Esophagus (tissue), 2 donors: ENCODE data around the gene NFASC. TPM values are rescaled to one million over a fixed set of nuclear protein-coding genes. Genes with fewer than 3 reads are reported as not detected.

Source experiments
- H3K27ac ChIP-seq, 2 donors: one replicate each; pipeline ENCODE4 v1.5.1; 2013; ENCODE audit warnings: low read depth in 2 of 2, mild to moderate bottlenecking in 2 of 2, inconsistent platforms in 1 of 2, low read length in 1 of 2, moderate library complexity in 1 of 2
- H3K27me3 ChIP-seq, 2 donors: one replicate each; pipeline ENCODE4 v1.6.1; 2013; ENCODE audit warnings: low read length in 2 of 2, control low read depth in 1 of 2, mild to moderate bottlenecking in 1 of 2; ENCODE audit not compliant: insufficient read depth in 2 of 2, control insufficient read depth in 1 of 2
- H3K36me3 ChIP-seq, 2 donors: one replicate each; pipeline ENCODE4 v1.6.1; 2013; ENCODE audit warnings: low read length in 1 of 2; ENCODE audit not compliant: control insufficient read depth in 2 of 2, insufficient read depth in 2 of 2
- H3K4me1 ChIP-seq, 2 donors: one replicate each; pipeline ENCODE4 v1.6.1; 2013; ENCODE audit warnings: low read length in 1 of 2; ENCODE audit not compliant: control insufficient read depth in 2 of 2, insufficient read depth in 2 of 2
- H3K4me3 ChIP-seq, 2 donors: one replicate each; pipeline ENCODE4 v1.5.1; 2013; ENCODE audit warnings: low read length in 2 of 2, mild to moderate bottlenecking in 2 of 2, low read depth in 1 of 2, moderate library complexity in 1 of 2
- H3K9me3 ChIP-seq, 2 donors: one replicate each; pipeline ENCODE4 v1.6.1; 2013; ENCODE audit warnings: mild to moderate bottlenecking in 2 of 2, low read depth in 1 of 2, low read length in 1 of 2, moderate library complexity in 1 of 2; ENCODE audit not compliant: control insufficient read depth in 2 of 2, insufficient read depth in 1 of 2
- WGBS, 2 donors: extraction: QIAGEN DNeasy Blood & Tissue Kit; methylation state at CpG; one replicate each; pipeline ENCODE4 v1.1.7; 2013; 5-methylcytosine and 5-hydroxymethylcytosine counted together
- polyA plus RNA-seq, 2 donors: library from polyadenylated mRNA; stranded (reverse); fragments of 200-250 nt; gene quantifications; one replicate each; pipeline ENCODE4 v1.2.3, GENCODE V29; 2013
- donor health status: healthy with polysubstance abuse.
- donor health status: Bipolar disorder and iron deficiency.

The NFASC gene
- polyA plus RNA-seq, 2 donors: 6.0 to 10.6 TPM

DNA sequence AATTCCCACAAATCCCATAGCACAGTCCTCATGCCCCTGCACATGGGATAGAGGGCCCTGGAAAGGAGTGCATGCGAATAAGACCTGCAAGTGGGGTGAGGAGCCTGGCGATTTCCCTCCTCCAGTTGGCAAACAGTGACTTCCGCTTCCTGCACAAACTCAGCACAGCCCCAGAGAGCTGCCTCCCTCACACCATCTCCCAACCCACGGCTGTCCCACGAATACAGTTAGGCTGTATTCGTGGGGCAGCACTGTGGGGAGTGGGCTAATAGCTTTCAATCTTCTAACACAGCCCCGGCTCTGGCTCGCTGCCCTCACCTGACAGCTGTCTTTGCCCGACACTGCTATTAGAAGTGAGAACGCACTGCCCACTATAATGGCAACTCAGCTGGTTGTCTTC is 144.1 kb downstream of the NFASC start:
- no peaks in the 10 kb centered on the region for H3K36me3 ChIP-seq
- no peaks in the 10 kb centered on the region for H3K27me3 ChIP-seq
- H3K27ac ChIP-seq: no peak overlapping the region
- no peak overlapping the region for H3K4me3 ChIP-seq
- H3K9me3 ChIP-seq: no peaks in the 10 kb centered on the region
- peaks cover 7 to 17% of the 10 kb centered on the region in 2 donors for H3K4me1 ChIP-seq
- WGBS, 2 donors: 66 to 67% methylated on average over 10 of the region's 10 CpGs

DNA sequence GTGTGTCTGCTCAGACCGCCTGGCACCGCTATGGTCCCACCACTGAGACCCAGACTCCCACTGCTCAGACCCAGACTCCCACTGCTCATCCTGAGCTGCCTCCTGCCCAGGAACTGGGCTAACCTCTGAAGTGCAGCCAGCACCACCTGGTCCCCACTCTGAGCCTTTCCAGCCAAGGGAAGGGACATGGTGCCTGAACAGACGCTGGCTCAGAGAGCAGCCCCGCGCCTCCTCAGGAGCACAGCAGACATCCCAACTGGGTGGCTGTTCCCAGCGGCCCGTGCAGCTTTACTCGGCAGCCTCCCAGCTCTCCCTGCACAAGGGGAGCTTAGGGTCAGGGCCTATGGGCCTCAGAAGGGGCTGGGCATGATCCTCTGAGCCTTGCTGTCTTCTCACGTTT is 144.6 kb downstream of the NFASC start:
- WGBS, 2 donors: 82 to 83% methylated on average over 9 of the region's 9 CpGs
- Histone ChIP-seq H3K4me1 (peaks cover 7 to 17% of the 10 kb centered on the region in 2 donors), H3K36me3 (no peaks in the 10 kb centered on the region), H3K4me3 (no peak overlapping the region), H3K27me3 (no peaks in the 10 kb centered on the region), H3K27ac (no peak overlapping the region), H3K9me3 (no peaks in the 10 kb centered on the region)

DNA sequence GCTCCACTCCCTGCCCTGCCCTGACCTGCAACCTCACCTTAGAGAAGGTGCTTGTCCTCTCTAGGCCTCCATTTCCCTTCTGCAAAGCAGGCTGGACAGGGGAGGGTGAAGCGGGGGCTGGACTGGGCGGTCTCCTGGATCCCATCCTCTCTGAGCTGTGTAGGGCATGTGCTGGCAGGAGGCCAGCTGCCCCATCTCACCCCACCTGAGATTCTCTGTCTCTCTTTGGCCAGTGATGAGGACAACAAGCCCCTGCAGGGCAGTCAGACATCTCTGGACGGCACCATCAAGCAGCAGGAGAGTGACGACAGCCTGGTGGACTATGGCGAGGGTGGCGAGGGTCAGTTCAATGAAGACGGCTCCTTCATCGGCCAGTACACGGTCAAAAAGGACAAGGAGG is 145.4 kb downstream of the NFASC start:
- no peaks in the 10 kb centered on the region for H3K36me3 ChIP-seq
- WGBS, 2 donors: 92% methylated on average over 9 of the region's 9 CpGs
- H3K27ac ChIP-seq: no peak overlapping the region
- H3K9me3 ChIP-seq: no peaks in the 10 kb centered on the region
- peaks cover 7 to 17% of the 10 kb centered on the region in 2 donors for H3K4me1 ChIP-seq
- H3K27me3 ChIP-seq: no peaks in the 10 kb centered on the region
- no peak overlapping the region for H3K4me3 ChIP-seq

DNA sequence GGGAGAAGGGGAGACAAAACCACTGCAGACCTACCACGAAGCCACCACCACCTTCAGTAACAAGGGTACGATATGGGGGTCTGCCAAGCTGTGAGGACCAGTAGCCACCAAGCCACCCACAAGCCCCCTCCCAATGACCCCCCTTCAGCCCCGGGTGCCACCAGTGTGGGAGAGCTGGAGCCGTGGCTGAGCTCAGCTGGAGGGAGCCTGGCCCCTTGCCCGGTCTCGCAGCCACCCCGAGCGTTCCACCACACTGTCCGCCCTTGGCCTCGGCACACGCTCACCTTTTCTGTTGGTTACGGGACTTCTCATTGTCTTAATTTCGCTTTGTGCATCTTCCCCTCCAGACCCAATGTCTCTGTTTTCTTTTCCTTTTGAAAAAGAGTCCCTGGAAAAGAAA is 145.9 kb downstream of the NFASC start:
- 93 to 94% methylated on average over 12 to 13 of the region's 13 CpGs for WGBS, 2 donors
- no peaks in the 10 kb centered on the region for H3K27me3 ChIP-seq
- no peak overlapping the region for H3K4me3 ChIP-seq

GRCh38 chr1:205017001-205017400 is 146.3 kb downstream of the NFASC start:
- WGBS, 2 donors: 79 to 87% methylated on average over 6 of the region's 6 CpGs

More for the DNA sequence above, 145.9 kb downstream of the NFASC start:
- Histone ChIP-seq H3K9me3 (no peaks in the 10 kb centered on the region), H3K4me1 (peaks cover 7 to 17% of the 10 kb centered on the region in 2 donors), H3K27ac (no peak overlapping the region), H3K36me3 (no peaks in the 10 kb centered on the region)

DNA sequence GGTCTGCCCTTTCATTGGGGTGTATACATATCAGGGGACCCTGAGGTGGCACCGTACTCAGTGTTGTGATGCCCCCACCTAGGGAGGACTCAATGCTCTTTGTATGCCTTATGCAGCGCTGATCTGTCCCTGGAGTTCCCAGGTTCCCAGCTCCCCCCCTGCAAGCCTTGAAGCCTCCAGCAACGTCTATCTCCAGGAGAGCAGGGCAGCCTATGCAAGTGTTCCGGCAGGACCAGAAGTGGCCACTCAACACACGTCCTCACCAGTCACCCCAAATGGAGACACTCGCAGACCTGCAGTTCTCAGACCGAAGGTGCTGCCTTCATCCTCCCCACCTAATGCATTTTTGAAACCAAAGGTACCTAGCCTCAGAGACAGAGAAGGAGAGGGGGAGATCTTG is 147.1 kb downstream of the NFASC start:
- Histone ChIP-seq H3K4me1 (peaks cover 7 to 16% of the 10 kb centered on the region in 2 donors), H3K36me3 (no peaks in the 10 kb centered on the region), H3K4me3 (no peak overlapping the region), H3K27me3 (no peaks in the 10 kb centered on the region), H3K9me3 (no peaks in the 10 kb centered on the region), H3K27ac (no peak overlapping the region)
- 88 to 91% methylated on average over 7 of the region's 7 CpGs for WGBS, 2 donors

More at GRCh38 chr1:205017001-205017400, 146.3 kb downstream of the NFASC start:
- H3K27me3 ChIP-seq: no peaks in the 10 kb centered on the region
- no peaks in the 10 kb centered on the region for H3K36me3 ChIP-seq
- H3K9me3 ChIP-seq: no peaks in the 10 kb centered on the region
- H3K4me3 ChIP-seq: no peak overlapping the region
- H3K4me1 ChIP-seq: peaks cover 7 to 17% of the 10 kb centered on the region in 2 donors
- H3K27ac ChIP-seq: no peak overlapping the region

DNA sequence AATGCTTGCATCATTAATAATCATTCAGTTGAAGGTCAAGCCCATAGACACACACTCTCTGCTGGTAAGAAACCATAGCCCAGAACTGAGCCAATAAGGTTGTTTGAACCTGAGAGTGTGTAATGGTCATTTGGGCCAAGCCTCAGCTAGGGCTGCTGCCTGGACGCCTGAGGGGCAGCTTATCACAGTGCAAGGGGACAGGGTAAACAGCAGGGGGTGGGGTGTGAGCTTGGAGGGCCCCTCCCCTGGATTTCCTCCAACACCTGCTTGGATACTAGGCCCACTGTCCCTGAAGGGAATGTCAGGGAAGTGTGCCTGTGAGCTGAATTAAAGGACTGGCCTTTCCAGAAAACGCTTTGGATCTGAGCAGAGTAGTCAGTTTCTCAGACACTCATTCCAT is 147.7 kb downstream of the NFASC start:
- H3K9me3 ChIP-seq: no peaks in the 10 kb centered on the region
- no peaks in the 10 kb centered on the region for H3K27me3 ChIP-seq
- peaks cover 7 to 13% of the 10 kb centered on the region in 2 donors for H3K4me1 ChIP-seq
- H3K36me3 ChIP-seq: no peaks in the 10 kb centered on the region
- H3K4me3 ChIP-seq: no peak overlapping the region
- no peak overlapping the region for H3K27ac ChIP-seq
- WGBS, 2 donors: 59 to 75% methylated on average over 2 of the region's 2 CpGs

DNA sequence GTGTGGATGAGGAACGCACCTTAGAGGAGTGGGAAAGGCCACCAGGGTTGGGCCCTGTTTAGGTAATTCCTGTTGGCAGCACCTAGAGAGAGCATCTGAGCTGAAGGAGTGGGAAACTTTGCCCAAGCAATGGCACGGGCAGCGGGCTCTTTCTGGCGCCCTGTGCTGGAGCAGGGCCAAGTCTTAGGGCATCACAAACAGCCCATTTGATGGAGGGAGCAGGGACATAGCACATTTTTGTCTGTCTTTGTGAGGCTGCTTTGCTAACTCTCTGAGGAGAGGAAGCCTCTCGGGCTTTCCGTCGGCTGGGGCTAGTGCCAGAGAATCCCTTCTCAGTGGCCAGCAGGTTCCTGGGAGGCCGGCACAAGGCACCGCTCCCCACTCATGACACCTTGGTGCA is 149.8 kb downstream of the NFASC start:
- Histone ChIP-seq H3K9me3 (no peaks in the 10 kb centered on the region), H3K36me3 (no peaks in the 10 kb centered on the region), H3K4me3 (no peak overlapping the region), H3K27me3 (no peaks in the 10 kb centered on the region), H3K27ac (no peak overlapping the region), H3K4me1 (no peaks in the 10 kb centered on the region)
- 85% methylated on average over 9 of the region's 9 CpGs for WGBS, 2 donors

DNA sequence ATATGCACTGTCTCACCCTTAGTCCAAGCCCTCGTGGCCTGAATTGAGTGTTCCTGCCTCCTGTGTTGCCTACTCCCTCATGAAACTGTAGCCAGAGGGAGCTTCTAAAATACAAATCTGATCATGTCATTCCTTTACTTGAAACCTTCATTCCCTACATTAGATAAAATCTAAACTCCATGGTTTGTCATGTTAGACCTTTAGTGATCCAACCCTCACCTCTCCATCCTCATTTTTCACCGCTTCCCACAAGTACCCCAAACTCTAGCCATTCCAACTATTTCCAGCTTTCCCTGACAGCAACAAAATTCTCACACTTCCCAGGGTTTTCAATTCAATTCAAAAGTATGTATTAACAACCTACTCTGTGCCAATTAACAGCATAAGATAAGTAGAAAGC is 154.0 kb downstream of the NFASC start:
- WGBS, 2 donors: 94 to 99% methylated on average over 2 of the region's 2 CpGs
- Histone ChIP-seq H3K36me3 (no peaks in the 10 kb centered on the region), H3K4me1 (no peaks in the 10 kb centered on the region), H3K27ac (no peak overlapping the region), H3K27me3 (no peaks in the 10 kb centered on the region), H3K4me3 (no peak overlapping the region), H3K9me3 (no peaks in the 10 kb centered on the region)

DNA sequence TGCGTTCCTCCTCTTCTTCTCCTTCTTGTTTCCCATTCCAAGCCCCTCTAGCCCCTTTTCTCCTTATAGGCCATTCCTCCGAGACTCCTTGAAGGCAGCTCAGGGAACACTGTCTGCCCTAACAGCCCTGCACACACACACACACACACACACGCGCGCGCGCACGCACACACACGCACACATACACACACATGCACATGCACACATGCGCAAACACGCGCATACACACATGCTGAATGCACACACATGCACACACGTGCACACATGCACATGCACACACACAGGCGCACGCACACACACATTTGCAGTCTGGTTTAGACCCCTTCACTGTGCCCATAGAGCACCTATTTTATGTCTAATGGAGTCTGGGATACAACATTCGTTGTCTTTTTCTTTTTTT is 154.6 kb downstream of the NFASC start:
- no peak overlapping the region for H3K4me3 ChIP-seq
- H3K9me3 ChIP-seq: no peaks in the 10 kb centered on the region
- WGBS, 2 donors: 91 to 92% methylated on average over 16 of the region's 16 CpGs
- H3K27ac ChIP-seq: no peak overlapping the region
- no peaks in the 10 kb centered on the region for H3K36me3 ChIP-seq
- H3K4me1 ChIP-seq: no peaks in the 10 kb centered on the region
- H3K27me3 ChIP-seq: no peaks in the 10 kb centered on the region
